Amniotic epithelial cell (primary cell): ENCODE measurements around the gene PIP5K1B.

ENCODE experiments used
- DNase-seq: peaks from one replicate; pipeline ENCODE4 v3.0.0-alpha.2; 2010; ENCODE audit warnings: low read depth

The PIP5K1B gene

GRCh38 chr9:68708513-68708912, 3.5 kb downstream of the PIP5K1B start:
- no peak for DNase-seq

GRCh38 chr9:68709291-68710110, 4.5 kb downstream of the PIP5K1B start:
- DNase-seq, result no peak

GRCh38 chr9:68710111-68710471, 5.1 kb downstream of the PIP5K1B start:
- DNase-seq, result no peak

GRCh38 chr9:68711281-68711680, 6.2 kb downstream of the PIP5K1B start:
- no peak for DNase-seq

- DNase-seq, result no peak
Measured at GRCh38 chr9:68711932-68712331, 6.9 kb downstream of the PIP5K1B start.

- no peak for DNase-seq
Measured at GRCh38 chr9:68714416-68715180, 9.6 kb downstream of the PIP5K1B start.

- no peak for DNase-seq
Measured at GRCh38 chr9:68715181-68715456, 10.1 kb downstream of the PIP5K1B start.

GRCh38 chr9:68717552-68718443, 12.8 kb downstream of the PIP5K1B start:
- DNase-seq, result no peak

- DNase-seq, result no peak
Measured at GRCh38 chr9:68719847-68720246, 14.8 kb downstream of the PIP5K1B start.

GRCh38 chr9:68720656-68721313, 15.7 kb downstream of the PIP5K1B start:
- no peak for DNase-seq

- no peak for DNase-seq
Measured at GRCh38 chr9:68721666-68722330, 16.8 kb downstream of the PIP5K1B start.

- DNase-seq, result no peak
Measured at GRCh38 chr9:68725070-68725469, 20.0 kb downstream of the PIP5K1B start.

GRCh38 chr9:68726489-68726888, 21.4 kb downstream of the PIP5K1B start:
- no peak for DNase-seq

GRCh38 chr9:68727636-68728035, 22.6 kb downstream of the PIP5K1B start:
- DNase-seq, result no peak

GRCh38 chr9:68728731-68729130, 23.7 kb downstream of the PIP5K1B start:
- DNase-seq, result no peak

- DNase-seq, result no peak
Measured at GRCh38 chr9:68730570-68731235, 25.7 kb downstream of the PIP5K1B start.

GRCh38 chr9:68731857-68732256, 26.8 kb downstream of the PIP5K1B start:
- DNase-seq, result no peak

GRCh38 chr9:68732405-68733020, 27.5 kb downstream of the PIP5K1B start:
- no peak for DNase-seq

GRCh38 chr9:68733021-68733405, 28.0 kb downstream of the PIP5K1B start:
- no peak for DNase-seq

- DNase-seq, result no peak
Measured at GRCh38 chr9:68738358-68738757, 33.3 kb downstream of the PIP5K1B start.
